Sciatic nerve (tissue), 2 donors: ENCODE data around the gene STAT5B. TPM values are rescaled to one million over a fixed set of nuclear protein-coding genes. Genes with fewer than 3 reads are reported as not detected.
"Not testable (repeated sequence)": the region's sequence is repeated elsewhere in the genome, so short reads cannot be mapped to it uniquely, and the experiment has no call there.

Source experiments
- ATAC-seq: fragments of 200-7000 bp; cut with Tn5 transposase; one replicate; pipeline ENCODE4 v1.9.1; 2020; ENCODE audit warnings: mild to moderate bottlenecking, moderate library complexity
- DNase-seq: peaks from one replicate; pipeline ENCODE4 v3.0.0-alpha.2; 2020; ENCODE audit warnings: low spot score
- intact Hi-C: fragments of 100-400 bp; cut with DNase I; formaldehyde crosslinking; loops from one replicate; pipeline ENCODE4 v1.14.2; 2022
- total RNA-seq: library from RNA; stranded (reverse); fragmentation: NEBNext Ultra II Directional; extraction: Animal tissue kit (Norgen Biotek cat#: 25700); gene quantifications from one replicate; pipeline ENCODE4 v1.2.1, GENCODE V29; 2021
- donor health status: DM: no; HTN: no; CAD: no.
- donor health status: DM: no; HTN: no; CAD: no.

Gene STAT5B
- total RNA-seq, 1 donor from 2014 or later: 90.8 TPM

GRCh38 chr17:42248351-42249179 is 27.6 kb downstream of the STAT5B start:
- intact Hi-C loops: no loop called here
- peak; percentile 75 for DNase-seq
- ATAC-seq: peak; percentile 98

GRCh38 chr17:42247734-42248133 is 28.5 kb downstream of the STAT5B start:
- ATAC-seq (no peak), DNase-seq (no peak)
- intact Hi-C loops: no loop called here

- ATAC-seq (no peak), DNase-seq (no peak)
- intact Hi-C loops: no loop called here
Measured at GRCh38 chr17:42246515-42246914, 29.7 kb downstream of the STAT5B start.

- intact Hi-C loops, DNase-seq, ATAC-seq: not testable (repeated sequence)
Measured at GRCh38 chr17:42245183-42245582, 31.0 kb downstream of the STAT5B start.

- ATAC-seq, DNase-seq, intact Hi-C loops: not testable (repeated sequence)
Measured at GRCh38 chr17:42244116-42244515, 32.1 kb downstream of the STAT5B start.

GRCh38 chr17:42243493-42243982 is 32.7 kb downstream of the STAT5B start:
- DNase-seq: no peak
- intact Hi-C loops: no loop called here
- peak; percentile 40 for ATAC-seq

GRCh38 chr17:42241871-42242270 is 34.3 kb downstream of the STAT5B start:
- intact Hi-C loops: no loop called here
- DNase-seq: no peak
- no peak for ATAC-seq

- intact Hi-C loops, ATAC-seq, DNase-seq: not testable (repeated sequence)
Measured at GRCh38 chr17:42240863-42241262, 35.3 kb downstream of the STAT5B start.

GRCh38 chr17:42240201-42240600 is 36.0 kb downstream of the STAT5B start:
- DNase-seq (no peak), ATAC-seq (no peak)
- intact Hi-C loops: no loop called here

- ATAC-seq, DNase-seq, intact Hi-C loops: not testable (repeated sequence)
Measured at GRCh38 chr17:42239576-42239975, 36.6 kb downstream of the STAT5B start.

GRCh38 chr17:42236760-42237159 is 39.4 kb downstream of the STAT5B start:
- DNase-seq (no peak), ATAC-seq (no peak)
- intact Hi-C loops: no loop called here

GRCh38 chr17:42233994-42234393 is 42.2 kb downstream of the STAT5B start:
- no peak for DNase-seq
- no peak for ATAC-seq
- intact Hi-C loops: no loop called here

GRCh38 chr17:42233156-42233555 is 43.0 kb downstream of the STAT5B start:
- ATAC-seq (no peak), DNase-seq (no peak)
- intact Hi-C loops: no loop called here

GRCh38 chr17:42230225-42230624 is 46.0 kb downstream of the STAT5B start:
- ATAC-seq (no peak), DNase-seq (no peak)
- intact Hi-C loops: no loop called here

- DNase-seq (no peak), ATAC-seq (peak; percentile 39)
- intact Hi-C loops: no loop called here
Measured at GRCh38 chr17:42227849-42228700, 48.1 kb downstream of the STAT5B start.

GRCh38 chr17:42225646-42226045 is 50.5 kb downstream of the STAT5B start:
- DNase-seq (no peak), ATAC-seq (no peak)
- intact Hi-C loops: no loop called here

GRCh38 chr17:42224651-42225050 is 51.5 kb downstream of the STAT5B start:
- DNase-seq (no peak), ATAC-seq (no peak)
- intact Hi-C loops: no loop called here

- ATAC-seq: peak; percentile 45
- intact Hi-C loops: no loop called here
- no peak for DNase-seq
Measured at GRCh38 chr17:42221886-42222745, 54.1 kb downstream of the STAT5B start.

GRCh38 chr17:42219280-42219679 is 56.9 kb downstream of the STAT5B start:
- ATAC-seq: peak; percentile 23
- not testable (repeated sequence) for DNase-seq
- intact Hi-C loops: loop anchor here (10.0 kb wide), 1 partner anchor 576 kb away; the partner anchor contains the start of genes CNTD1 and COA3
